Fibroblast of upper back skin (primary cell): ENCODE results near the gene ZNF124.
A peak's percentile ranks its signal among the peaks of the same experiment; 100 is the strongest.
"Not testable (repeated sequence)": the region's sequence is repeated elsewhere in the genome, so short reads cannot be mapped to it uniquely, and the experiment has no call there.

Source experiments
- DNase-seq: peaks from one replicate; pipeline ENCODE4 v3.0.0-alpha.2; 2013

ZNF124 gene

DNA sequence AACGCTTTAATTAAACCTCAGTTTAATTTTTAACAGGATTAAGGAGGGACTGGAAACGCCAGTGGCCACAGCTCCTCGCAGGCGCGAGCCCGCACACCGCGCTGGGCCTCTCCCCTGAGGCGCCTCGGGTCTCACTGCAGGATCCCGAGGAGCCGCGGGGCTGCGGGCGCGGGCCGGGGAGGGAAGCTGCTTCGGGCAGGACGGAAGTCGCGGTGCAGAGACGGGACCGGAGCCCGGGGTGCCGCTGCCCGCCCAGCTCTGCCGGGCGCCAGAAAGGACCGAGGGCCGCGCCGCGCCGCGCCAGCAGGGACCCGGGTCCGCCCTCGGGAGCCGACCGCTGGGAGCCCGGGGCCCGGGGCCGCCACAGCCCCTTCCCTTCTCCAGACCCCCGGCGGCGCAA lies 377 bp downstream of the ZNF124 start:
- not testable (repeated sequence) for DNase-seq

GRCh38 chr1:247165674-247166073 lies 6.1 kb downstream of the ZNF124 start:
- DNase-seq: no peak

DNA sequence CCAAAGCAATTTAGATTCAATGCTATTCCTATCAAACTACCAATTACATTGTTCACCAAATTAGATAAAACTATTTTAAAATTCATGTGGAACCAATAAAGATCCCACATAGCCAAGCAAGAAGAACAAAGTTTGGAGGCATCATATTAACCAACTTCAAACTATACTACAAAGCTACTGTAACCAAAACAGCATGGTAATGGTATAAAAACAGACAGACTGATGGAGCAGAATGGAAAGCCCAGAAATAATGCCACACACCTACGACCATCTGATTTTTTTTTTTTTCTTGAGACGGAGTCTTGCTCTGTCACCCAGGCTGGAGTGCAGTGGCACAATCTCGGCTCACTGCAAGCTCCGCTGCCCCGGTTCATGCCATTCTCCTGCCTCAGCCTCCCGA lies 7.1 kb downstream of the ZNF124 start:
- no peak for DNase-seq

- DNase-seq: no peak
Measured at GRCh38 chr1:247156787-247157232, 15.0 kb downstream of the ZNF124 start.

DNA sequence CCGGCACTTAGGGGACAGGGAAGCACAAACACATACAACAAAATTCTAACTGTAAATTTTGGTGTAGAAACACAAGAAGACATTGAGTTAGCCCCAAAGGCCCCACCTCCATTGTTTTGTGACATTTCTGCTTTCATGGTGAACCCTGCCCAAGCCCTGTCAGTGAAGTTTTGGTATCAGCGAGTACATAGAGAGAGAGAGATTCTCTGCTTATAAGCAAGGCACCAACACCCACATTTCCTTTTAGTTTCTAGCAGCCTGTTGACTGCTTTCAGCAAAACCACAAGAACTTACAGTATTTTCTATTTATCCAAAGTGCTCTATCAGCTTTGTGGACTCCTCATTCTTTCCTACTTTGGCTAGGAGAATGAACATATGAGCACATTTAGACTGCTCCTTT lies 24.0 kb downstream of the ZNF124 start:
- DNase-seq: no peak

DNA sequence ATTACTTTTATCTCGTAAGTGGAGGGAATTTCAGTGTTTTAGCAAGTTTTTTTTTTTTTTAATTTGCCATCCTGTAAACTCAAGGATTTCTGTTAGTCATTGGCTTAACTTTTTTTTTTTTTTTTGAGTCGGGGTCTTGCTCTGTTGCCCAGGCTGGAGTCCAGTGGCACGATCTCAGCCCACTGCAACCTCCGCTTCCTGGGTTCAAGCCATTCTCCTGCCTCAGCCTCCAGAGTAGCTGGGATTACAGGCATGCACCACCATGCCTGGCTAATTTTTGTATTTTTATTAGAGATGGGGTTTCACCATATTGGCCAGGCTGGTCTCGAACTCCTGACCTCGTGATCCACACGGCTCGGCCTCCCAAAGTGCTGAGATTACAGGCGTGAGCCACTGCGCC lies 24.7 kb downstream of the ZNF124 start:
- not testable (repeated sequence) for DNase-seq

GRCh38 chr1:247146671-247147070 lies 25.1 kb downstream of the ZNF124 start:
- no peak for DNase-seq

- no peak for DNase-seq
Measured at GRCh38 chr1:247145279-247145678, 26.5 kb downstream of the ZNF124 start.

GRCh38 chr1:247139557-247139956 lies 32.3 kb downstream of the ZNF124 start:
- not testable (repeated sequence) for DNase-seq

GRCh38 chr1:247131236-247131635 lies 40.6 kb downstream of the ZNF124 start:
- DNase-seq: no peak

GRCh38 chr1:247127519-247128282 lies 44.1 kb downstream of the ZNF124 start:
- not testable (repeated sequence) for DNase-seq

GRCh38 chr1:247126601-247127000 lies 45.2 kb downstream of the ZNF124 start:
- DNase-seq: not testable (repeated sequence)

DNA sequence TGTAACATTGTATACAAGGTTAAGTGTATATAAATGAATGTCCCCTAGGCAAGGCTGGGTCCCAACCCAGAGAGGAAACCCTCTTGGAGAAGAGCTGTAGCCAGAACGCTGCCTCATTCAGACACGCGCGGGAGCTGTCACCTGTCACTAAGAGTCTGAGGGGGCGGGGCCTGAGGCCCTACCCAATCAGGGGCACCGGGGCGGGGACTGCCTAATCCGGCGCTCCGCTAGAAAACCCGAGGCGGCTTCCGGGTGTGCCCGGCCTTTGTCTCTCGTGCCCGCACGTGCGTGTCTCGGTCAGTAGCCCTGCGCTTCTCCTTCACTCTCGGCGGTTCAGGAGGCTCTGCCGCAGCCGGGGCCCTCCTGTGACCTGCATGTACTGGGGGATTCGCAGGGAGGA lies 45.7 kb downstream of the ZNF124 start:
- DNase-seq: not testable (repeated sequence)

- no peak for DNase-seq
Measured at GRCh38 chr1:247121382-247121781, 50.4 kb downstream of the ZNF124 start.

DNA sequence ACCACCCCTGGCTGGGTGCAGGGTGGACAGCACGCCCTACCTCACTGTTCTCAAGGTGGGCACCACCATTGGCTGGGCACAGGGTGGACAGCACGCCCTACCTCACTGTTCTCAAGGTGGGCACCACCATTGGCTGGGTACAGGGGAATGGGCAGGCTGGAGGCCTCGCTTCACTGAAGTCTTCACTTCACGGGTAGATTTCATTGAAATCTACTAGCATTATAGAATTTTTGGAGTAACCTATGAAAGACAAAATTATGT lies 51.5 kb downstream of the ZNF124 start:
- DNase-seq: not testable (repeated sequence)

GRCh38 chr1:247119600-247120407 lies 52.0 kb downstream of the ZNF124 start:
- DNase-seq: no peak

DNA sequence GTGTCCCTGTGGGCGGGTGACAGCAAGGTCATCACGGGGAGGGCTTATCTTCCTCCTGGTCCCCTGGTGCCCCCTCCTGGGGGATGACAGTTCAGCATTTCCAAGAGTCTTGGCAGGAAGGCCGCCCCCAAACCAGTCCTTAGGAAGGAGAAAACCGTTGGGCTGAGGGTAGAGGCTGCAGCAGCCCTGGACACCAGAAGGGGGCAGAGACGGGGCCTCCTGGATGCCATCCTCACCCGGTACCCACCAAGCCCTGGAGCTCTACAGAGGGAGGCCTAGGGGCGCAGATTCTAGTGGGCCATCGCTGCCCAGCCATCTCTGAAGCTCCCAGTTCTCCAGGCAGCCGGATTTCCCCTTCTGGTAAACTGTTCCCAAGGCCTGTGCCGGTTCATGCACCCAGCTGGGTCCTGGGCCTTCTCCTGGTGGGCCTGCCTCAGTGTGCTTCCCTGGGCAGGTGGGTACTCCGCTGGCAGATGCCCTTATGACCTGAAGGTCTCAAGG lies 52.8 kb downstream of the ZNF124 start:
- DNase-seq: peak; percentile 4

- DNase-seq: no peak
Measured at GRCh38 chr1:247115545-247115944, 56.3 kb downstream of the ZNF124 start.

- DNase-seq: no peak
Measured at GRCh38 chr1:247115141-247115510, 56.7 kb downstream of the ZNF124 start.

DNA sequence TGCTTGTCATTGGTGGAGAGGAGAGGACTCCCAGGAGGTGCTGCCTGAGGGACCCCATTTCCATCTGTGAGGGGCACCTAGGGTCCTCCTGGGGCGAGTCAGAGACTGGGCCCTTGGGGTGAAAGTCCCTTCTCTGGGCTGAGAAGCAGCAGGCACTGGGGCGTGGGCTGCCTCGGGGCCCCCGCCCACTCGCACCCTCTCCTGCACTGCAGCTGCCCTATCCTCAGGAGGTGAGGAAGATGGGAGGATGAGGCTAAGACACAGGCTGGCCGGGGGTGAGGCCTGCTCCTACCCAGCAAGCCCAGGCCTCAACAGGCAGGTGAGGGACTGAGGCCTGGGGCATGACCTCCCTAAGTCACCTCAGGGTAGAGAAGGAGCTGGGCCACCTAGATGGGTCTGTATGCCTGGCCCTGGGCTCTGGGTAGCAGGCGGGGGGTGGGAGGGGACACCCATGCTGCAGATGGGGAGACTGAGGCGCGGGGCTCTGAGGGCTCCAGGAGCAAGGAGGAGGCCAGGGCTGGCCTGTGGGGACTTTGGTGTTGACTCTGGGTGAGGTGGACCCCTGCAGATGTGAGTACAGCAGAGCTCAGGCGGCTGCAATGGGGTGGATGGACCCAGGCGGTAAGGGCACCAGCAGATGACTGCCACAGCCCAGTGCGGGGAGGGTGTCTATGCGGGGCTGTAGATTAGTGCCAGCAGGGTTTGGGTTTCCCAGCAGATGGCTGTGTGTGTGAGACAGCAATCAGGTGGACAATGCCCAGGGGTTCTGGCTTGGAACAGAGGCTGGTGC lies 57.3 kb downstream of the ZNF124 start:
- no peak for DNase-seq

- DNase-seq: no peak
Measured at GRCh38 chr1:247113733-247114271, 58.0 kb downstream of the ZNF124 start.

- no peak for DNase-seq
Measured at GRCh38 chr1:247113094-247113497, 58.7 kb downstream of the ZNF124 start.

DNA sequence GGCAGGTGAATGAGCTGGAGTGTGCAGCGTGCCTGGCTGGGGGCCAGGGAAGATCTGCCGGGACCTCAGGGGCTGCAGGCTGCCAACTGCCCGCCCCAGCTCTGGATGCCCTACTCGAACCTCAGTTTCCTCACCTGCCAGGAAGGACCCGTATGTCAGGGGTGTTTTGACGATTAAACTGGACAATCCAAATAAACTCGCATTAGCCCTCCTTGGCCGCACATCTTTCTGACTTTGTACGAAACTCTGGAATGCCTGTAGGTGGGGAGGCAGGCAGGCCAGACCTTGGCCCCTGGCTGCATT lies 59.4 kb downstream of the ZNF124 start:
- no peak for DNase-seq
